Activated T-helper 1 cell treated with anti-CD3 and anti-CD28 coated beads, Interleukin-12 subunit alpha, Interleukin-12 subunit beta, Interleukin-2, Interleukin-4 antibody, amounts not matched to agents 30 ng/mL and 10 ng/mL and 1 ng/mL, durations not matched to agents 14 hours and 24 hours and 36 hours (primary cell): ENCODE data around the gene UAP1L1. TPM values are rescaled to one million over a fixed set of nuclear protein-coding genes. Genes with fewer than 3 reads are reported as not detected.

Source experiments
- DNase-seq: peaks from one replicate; pipeline ENCODE4 v3.0.0; 2021; ENCODE audit warnings: low spot score
- H3K27ac Mint-ChIP-seq: one replicate; pipeline ENCODE4 v1.8.0; 2021; ENCODE audit warnings: mild to moderate bottlenecking, mixed read lengths
- H3K27me3 Mint-ChIP-seq: one replicate; pipeline ENCODE4 v1.8.0; 2022; ENCODE audit warnings: mild to moderate bottlenecking, moderate library complexity, mixed read lengths; ENCODE audit not compliant: insufficient read depth
- H3K36me3 Mint-ChIP-seq: one replicate; pipeline ENCODE4 v1.8.0; 2021; ENCODE audit warnings: low read depth, mixed read lengths
- H3K4me1 Mint-ChIP-seq: one replicate; pipeline ENCODE4 v1.8.0; 2021; ENCODE audit warnings: low read depth, mixed read lengths
- H3K4me3 Mint-ChIP-seq: one replicate; pipeline ENCODE4 v1.8.0; 2021; ENCODE audit warnings: mild to moderate bottlenecking, moderate library complexity, mixed read lengths
- H3K9me3 Mint-ChIP-seq: one replicate; pipeline ENCODE4 v1.8.0; 2021; ENCODE audit warnings: mixed read lengths
- intact Hi-C: fragments of 100-400 bp; cut with micrococcal nuclease; formaldehyde crosslinking; loops from one replicate; pipeline ENCODE4 v1.15.1; 2024
- total RNA-seq: library from RNA; stranded (reverse); gene quantifications from 2 replicates; pipeline ENCODE4 v1.2.3, GENCODE V29; 2022

Gene UAP1L1
- total RNA-seq, 1 donor from 2014 or later, result 14.9 TPM

GRCh38 chr9:137127301-137128157 lies 50.2 kb downstream of the UAP1L1 start:
- peak overlapping the region; percentile 92 for H3K27ac Mint-ChIP-seq
- intact Hi-C loops, result loop anchor here (2.0 to 5.0 kb wide), 4 partner anchors 13 to 80 kb away; partner anchors contain the start of genes DPP7, MAN1B1 and NPDC1

GRCh38 chr9:137128158-137128861 lies 51.0 kb downstream of the UAP1L1 start:
- Mint-ChIP-seq H3K4me3 (peak overlapping the region; percentile 90), H3K4me1 (peaks cover 24% of the 10 kb centered on the region), H3K36me3 (peaks cover 10% of the 10 kb centered on the region), H3K27me3 (no peaks in the 10 kb centered on the region), H3K9me3 (no peaks in the 10 kb centered on the region), H3K27ac (peak overlapping the region; percentile 92)
- no peak for DNase-seq
- intact Hi-C loops, result loop anchor here (2.0 to 5.0 kb wide), 4 partner anchors 14 to 81 kb away; partner anchors contain the start of genes DPP7, MAN1B1 and NPDC1

More at GRCh38 chr9:137127301-137128157, 50.2 kb downstream of the UAP1L1 start:
- Mint-ChIP-seq H3K4me3 (peak overlapping the region; percentile 90), H3K4me1 (peaks cover 24% of the 10 kb centered on the region), H3K27me3 (no peaks in the 10 kb centered on the region), H3K36me3 (peaks cover 10% of the 10 kb centered on the region), H3K9me3 (no peaks in the 10 kb centered on the region)
- peak; percentile 42 for DNase-seq

GRCh38 chr9:137128862-137129455 lies 51.6 kb downstream of the UAP1L1 start:
- H3K9me3 Mint-ChIP-seq, result no peaks in the 10 kb centered on the region
- H3K27ac Mint-ChIP-seq, result peak overlapping the region; percentile 92

GRCh38 chr9:137129456-137130175 lies 52.3 kb downstream of the UAP1L1 start:
- Mint-ChIP-seq H3K27ac (peak overlapping the region; percentile 79), H3K4me3 (peak overlapping the region; percentile 90), H3K9me3 (no peaks in the 10 kb centered on the region), H3K27me3 (peaks cover 5% of the 10 kb centered on the region), H3K4me1 (peaks cover 24% of the 10 kb centered on the region), H3K36me3 (peaks cover 10% of the 10 kb centered on the region)
- intact Hi-C loops, result loop anchor here (1.0 to 5.0 kb wide), 7 partner anchors 15 to 94 kb away; partner anchors contain the start of genes ANAPC2, DPP7, MAN1B1 and NPDC1
- DNase-seq, result peak; percentile 91

More at GRCh38 chr9:137128862-137129455, 51.6 kb downstream of the UAP1L1 start:
- Mint-ChIP-seq H3K27me3 (no peaks in the 10 kb centered on the region), H3K4me3 (peak overlapping the region; percentile 90), H3K4me1 (peaks cover 24% of the 10 kb centered on the region), H3K36me3 (peaks cover 10% of the 10 kb centered on the region)
- no peak for DNase-seq
- intact Hi-C loops, result loop anchor here (1.0 to 5.0 kb wide), 7 partner anchors 14 to 94 kb away; partner anchors contain the start of genes ANAPC2, DPP7, MAN1B1 and NPDC1

GRCh38 chr9:137130176-137130755 lies 52.9 kb downstream of the UAP1L1 start:
- Mint-ChIP-seq H3K27me3 (peaks cover 10% of the 10 kb centered on the region), H3K4me1 (peaks cover 24% of the 10 kb centered on the region), H3K4me3 (peak overlapping the region; percentile 87), H3K9me3 (no peaks in the 10 kb centered on the region), H3K36me3 (peaks cover 10% of the 10 kb centered on the region), H3K27ac (peak overlapping the region; percentile 83)
- no peak for DNase-seq
- intact Hi-C loops, result no loop called here

Other genes starting within 250 kb of the UAP1L1 start
- gene AJM1, start 235.0 kb upstream of the UAP1L1 start, total RNA-seq, result 5.1 and 5.8 TPM in 2 replicates
- gene PHPT1, start 228.1 kb upstream of the UAP1L1 start, total RNA-seq, result 134 and 139 TPM in 2 replicates
- gene MAMDC4, start 225.2 kb upstream of the UAP1L1 start, total RNA-seq, result 18.2 and 23.6 TPM in 2 replicates
- 410 and 418 TPM in 2 replicates for gene EDF1, start 211.2 kb upstream of the UAP1L1 start, total RNA-seq
- gene TRAF2, start 191.0 kb upstream of the UAP1L1 start, total RNA-seq, result 67.4 and 76.3 TPM in 2 replicates
- gene FBXW5, start 132.8 kb upstream of the UAP1L1 start, total RNA-seq, result 92.5 and 96.2 TPM in 2 replicates
- gene C8G, start 132.3 kb upstream of the UAP1L1 start, total RNA-seq, result 0.56 and 1.5 TPM in 2 replicates
- gene LCN12, start 125.2 kb upstream of the UAP1L1 start, total RNA-seq, result 1.8 and 1.9 TPM in 2 replicates
- 0.36 TPM in 1 of 2 replicates, not detected in the other for gene PTGDS, start 100.0 kb upstream of the UAP1L1 start, total RNA-seq
- gene LCNL1, start 94.5 kb upstream of the UAP1L1 start, total RNA-seq, result not detected in 2 replicates
- 79.4 and 84.5 TPM in 2 replicates for gene PAXX, start 85.1 kb upstream of the UAP1L1 start, total RNA-seq
- not detected in 2 replicates for gene CLIC3, start 80.9 kb upstream of the UAP1L1 start, total RNA-seq
- 25.7 and 26.9 TPM in 2 replicates for gene ABCA2, start 49.3 kb upstream of the UAP1L1 start, total RNA-seq
- gene FUT7, start 45.4 kb upstream of the UAP1L1 start, total RNA-seq, result 0.16 and 0.22 TPM in 2 replicates
- 78.2 and 80.1 TPM in 2 replicates for gene NPDC1, start 31.3 kb upstream of the UAP1L1 start, total RNA-seq
- not detected in 2 replicates for gene ENTPD2, start 23.5 kb upstream of the UAP1L1 start, total RNA-seq
- 23.9 and 25.1 TPM in 2 replicates for gene SAPCD2, start 7.0 kb upstream of the UAP1L1 start, total RNA-seq
- 48.1 and 53.6 TPM in 2 replicates for gene MAN1B1, start 9.5 kb downstream of the UAP1L1 start, total RNA-seq
- 371 and 394 TPM in 2 replicates for gene DPP7, start 37.2 kb downstream of the UAP1L1 start, total RNA-seq
- gene GRIN1, start 61.6 kb downstream of the UAP1L1 start, total RNA-seq, result 0.05 TPM in 2 replicates
- gene LRRC26, start 92.5 kb downstream of the UAP1L1 start, total RNA-seq, result 0.21 TPM in 1 of 2 replicates, not detected in the other
- gene TMEM210, start 94.5 kb downstream of the UAP1L1 start, total RNA-seq, result not detected in 2 replicates
- 62.5 and 63.6 TPM in 2 replicates for gene ANAPC2, start 111.0 kb downstream of the UAP1L1 start, total RNA-seq
- gene SSNA1, start 111.2 kb downstream of the UAP1L1 start, total RNA-seq, result 101 and 105 TPM in 2 replicates
- 15.6 and 17.2 TPM in 2 replicates for gene TPRN, start 123.2 kb downstream of the UAP1L1 start, total RNA-seq
- 40.5 and 41.5 TPM in 2 replicates for gene TMEM203, start 128.1 kb downstream of the UAP1L1 start, total RNA-seq
- gene NDOR1, start 128.2 kb downstream of the UAP1L1 start, total RNA-seq, result 42.4 and 48.9 TPM in 2 replicates
- 9.3 and 11.0 TPM in 2 replicates for gene RNF208, start 144.7 kb downstream of the UAP1L1 start, total RNA-seq
- 0.49 and 0.60 TPM in 2 replicates for gene CYSRT1, start 147.7 kb downstream of the UAP1L1 start, total RNA-seq
- 0.29 TPM in 1 of 2 replicates, not detected in the other for gene RNF224, start 150.0 kb downstream of the UAP1L1 start, total RNA-seq
- not detected in 2 replicates for gene SLC34A3, start 153.4 kb downstream of the UAP1L1 start, total RNA-seq
- gene TUBB4B, start 163.8 kb downstream of the UAP1L1 start, total RNA-seq, result 277 and 280 TPM in 2 replicates
- gene STPG3, start 173.8 kb downstream of the UAP1L1 start, total RNA-seq, result 1.2 and 1.8 TPM in 2 replicates
- gene NELFB, start 177.8 kb downstream of the UAP1L1 start, total RNA-seq, result 70.8 and 72.1 TPM in 2 replicates
- 11.6 and 11.7 TPM in 2 replicates for gene TOR4A, start 200.2 kb downstream of the UAP1L1 start, total RNA-seq
- 15.2 and 15.4 TPM in 2 replicates for gene NRARP, start 224.8 kb downstream of the UAP1L1 start, total RNA-seq